GM19452 (cell line): ENCODE results near the gene TEAD2.

Experiments used
- ATAC-seq: cut with Tn5 transposase; IDR thresholded peaks from one replicate; pipeline ENCODE4 v1.9.1; 2021; ENCODE audit not compliant: unreplicated experiment

TEAD2 gene

DNA sequence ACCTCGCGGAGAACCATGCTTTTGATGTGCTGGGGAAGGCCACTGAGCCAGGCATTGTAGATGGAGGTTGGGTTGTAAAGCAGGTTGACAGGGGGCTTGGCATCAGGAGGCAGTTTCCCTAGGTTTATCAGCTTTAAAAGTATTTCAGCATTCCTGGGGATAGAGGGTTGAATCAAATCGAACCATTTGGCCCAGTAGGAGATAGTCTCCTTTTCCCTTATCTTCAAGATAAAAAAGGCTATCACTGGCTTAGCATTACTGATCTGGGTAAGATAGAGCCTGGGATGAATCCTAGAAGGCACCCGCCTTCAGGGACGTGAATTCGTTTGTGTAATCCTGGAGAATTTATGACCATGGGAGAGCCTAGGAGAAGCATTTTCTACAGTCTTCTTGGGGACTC is 67.8 kb downstream of the TEAD2 start:
- no peak for ATAC-seq
